K562 (cell line): Measurements from ENCODE around the gene INSIG1. TPM values are rescaled to one million over a fixed set of nuclear protein-coding genes. Genes with fewer than 3 reads are reported as not detected.

Experiments used
- ILK ChIP-seq: fragments of 450-650 bp; IDR thresholded peaks from 2 replicates; pipeline ENCODE4 v1.6.1; 2016; ENCODE audit warnings: missing genetic modification characterization, low read depth, mild to moderate bottlenecking, missing compliant biosample characterization, moderate library complexity, borderline replicate concordance
- NFYB ChIP-seq: IDR thresholded peaks from 2 replicates; pipeline ENCODE4 v1.6.1; 2011; ENCODE audit warnings: mild to moderate bottlenecking, moderate library complexity; ENCODE audit not compliant: insufficient read length; ENCODE audit errors: extremely low read depth
- RBM25 ChIP-seq: fragments of 200-400 bp; formaldehyde crosslinking; IDR thresholded peaks from 2 replicates; pipeline ENCODE4 v1.6.1; 2018; ENCODE audit warnings: low read length, low read depth, moderate library complexity; ENCODE audit not compliant: severe bottlenecking
- RFX7 ChIP-seq: fragments of 250-450 bp; sonication (Bioruptor Pico); IDR thresholded peaks from 2 replicates; pipeline ENCODE4 v1.5.1; 2021; ENCODE audit warnings: mild to moderate bottlenecking
- SMARCA5 ChIP-seq: fragments of 450-650 bp; IDR thresholded peaks from 2 replicates; pipeline ENCODE4 v1.6.1; 2016
- TCF7 ChIP-seq: sonication (generic); IDR thresholded peaks from 2 replicates; pipeline ENCODE4 v1.6.1; 2016; ENCODE audit warnings: antibody characterized with exemption, borderline replicate concordance
- THRA ChIP-seq: fragments of 450-650 bp; IDR thresholded peaks from 2 replicates; pipeline ENCODE4 v1.6.1; 2017; ENCODE audit warnings: mild to moderate bottlenecking, moderate library complexity
- ZBTB7A ChIP-seq: IDR thresholded peaks from 2 replicates; pipeline ENCODE4 v1.6.1; 2011; ENCODE audit warnings: low read depth, mild to moderate bottlenecking, low read length, moderate library complexity, borderline replicate concordance; ENCODE audit not compliant: control insufficient read depth
- ZNF274 ChIP-seq: IDR thresholded peaks from 2 replicates; pipeline ENCODE4 v1.6.1; 2011; ENCODE audit warnings: low read depth, mild to moderate bottlenecking, low read length, moderate library complexity, borderline replicate concordance
- polyA plus RNA-seq, 8 experiments: library from polyadenylated mRNA; depleted of rRNA in 4 of 8; stranded (reverse) in 5 of 8; unstranded in 3 of 8; fragments of >200 nt; fragmentation: Nextera tagmentation in 2 of 8; fragmentation: Illumina TruSeq in 1 of 8; extraction: Ambion mirVana in 2 of 8; extraction: Trizol in 1 of 8; gene quantifications; 2 replicates each; pipeline versions ENCODE4 v1.2.1 to v1.2.3, GENCODE V29; 2011 to 2014; ENCODE audit warnings: inconsistent platforms in 1 of 8, missing spikeins in 1 of 8
- total RNA-seq, 7 experiments: library from RNA; depleted of rRNA in 6 of 7; stranded (reverse); fragments of >200 nt in 6 of 7; fragmentation: Illumina TruSeq in 2 of 7; extraction: Trizol in 2 of 7; gene quantifications; 2 replicates each; pipeline versions ENCODE4 v1.2.1 to v1.2.3, GENCODE V29; 2011 to 2021; ENCODE audit warnings: low replicate concordance in 1 of 7
- TF ChIP-seq, protein P1 (sequence below): fragments of 450-650 bp; IDR thresholded peaks from 2 replicates; pipeline ENCODE4 v1.6.1; 2016; ENCODE audit warnings: low read depth
- TF ChIP-seq, protein P2 (sequence below): IDR thresholded peaks from 3 replicates; pipeline ENCODE4 v1.6.1; 2011; ENCODE audit warnings: borderline replicate concordance, mild to moderate bottlenecking; ENCODE audit not compliant: insufficient read length, insufficient read depth
- TF ChIP-seq, protein P3 (sequence below): fragments of 250-450 bp; sonication (Bioruptor Pico); IDR thresholded peaks from 2 replicates; pipeline ENCODE4 v1.8.0; 2022; ENCODE audit warnings: inconsistent platforms

The INSIG1 gene
- total and polyA plus RNA-seq, 9 of the 15 experiments (the other 6 are each of a cell fraction or from before 2014, with no cell fraction given) = 57.1 to 787 (median 238) TPM

DNA sequence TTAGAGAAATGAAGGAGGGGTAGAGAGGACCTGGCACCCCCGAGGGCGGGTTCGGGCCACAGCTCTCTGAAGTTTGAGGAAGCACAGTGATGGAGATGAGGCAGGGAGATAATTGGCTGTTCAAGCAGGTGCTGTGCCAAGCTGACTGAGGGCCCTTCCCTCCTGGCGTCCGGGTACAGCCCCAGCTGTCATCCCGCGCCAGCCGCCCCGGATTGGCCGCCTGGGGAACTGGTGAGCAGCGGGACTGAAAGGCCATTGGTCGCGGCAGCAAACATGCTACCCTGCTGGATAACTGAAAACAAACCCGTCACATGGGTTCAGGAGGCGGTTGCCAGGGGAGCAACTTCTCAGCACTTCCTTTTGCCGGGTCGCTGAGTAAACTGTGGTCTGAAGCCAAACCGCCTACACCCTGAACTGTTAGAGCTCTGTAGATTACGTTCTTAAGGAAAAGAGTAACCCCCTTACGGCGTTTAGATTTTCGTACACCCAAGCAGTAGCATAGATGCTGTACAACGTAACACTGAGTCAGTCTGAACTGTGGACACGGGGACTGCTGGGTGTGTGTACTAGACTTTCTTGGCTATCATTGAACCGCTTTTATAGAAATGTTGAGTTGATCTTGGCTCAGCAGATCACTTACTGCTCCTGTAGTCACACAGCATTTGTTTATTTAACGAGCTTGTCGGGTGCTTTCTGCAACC, 1.3 kb downstream of the INSIG1 start (continued):
- peak; percentile 95 for TF ChIP-seq NFYB
- TF ChIP-seq TCF7 = no peak
- no peak for TF ChIP-seq SMARCA5
- no peak for TF ChIP-seq ILK (tag)
- TF ChIP-seq, protein P1, sequence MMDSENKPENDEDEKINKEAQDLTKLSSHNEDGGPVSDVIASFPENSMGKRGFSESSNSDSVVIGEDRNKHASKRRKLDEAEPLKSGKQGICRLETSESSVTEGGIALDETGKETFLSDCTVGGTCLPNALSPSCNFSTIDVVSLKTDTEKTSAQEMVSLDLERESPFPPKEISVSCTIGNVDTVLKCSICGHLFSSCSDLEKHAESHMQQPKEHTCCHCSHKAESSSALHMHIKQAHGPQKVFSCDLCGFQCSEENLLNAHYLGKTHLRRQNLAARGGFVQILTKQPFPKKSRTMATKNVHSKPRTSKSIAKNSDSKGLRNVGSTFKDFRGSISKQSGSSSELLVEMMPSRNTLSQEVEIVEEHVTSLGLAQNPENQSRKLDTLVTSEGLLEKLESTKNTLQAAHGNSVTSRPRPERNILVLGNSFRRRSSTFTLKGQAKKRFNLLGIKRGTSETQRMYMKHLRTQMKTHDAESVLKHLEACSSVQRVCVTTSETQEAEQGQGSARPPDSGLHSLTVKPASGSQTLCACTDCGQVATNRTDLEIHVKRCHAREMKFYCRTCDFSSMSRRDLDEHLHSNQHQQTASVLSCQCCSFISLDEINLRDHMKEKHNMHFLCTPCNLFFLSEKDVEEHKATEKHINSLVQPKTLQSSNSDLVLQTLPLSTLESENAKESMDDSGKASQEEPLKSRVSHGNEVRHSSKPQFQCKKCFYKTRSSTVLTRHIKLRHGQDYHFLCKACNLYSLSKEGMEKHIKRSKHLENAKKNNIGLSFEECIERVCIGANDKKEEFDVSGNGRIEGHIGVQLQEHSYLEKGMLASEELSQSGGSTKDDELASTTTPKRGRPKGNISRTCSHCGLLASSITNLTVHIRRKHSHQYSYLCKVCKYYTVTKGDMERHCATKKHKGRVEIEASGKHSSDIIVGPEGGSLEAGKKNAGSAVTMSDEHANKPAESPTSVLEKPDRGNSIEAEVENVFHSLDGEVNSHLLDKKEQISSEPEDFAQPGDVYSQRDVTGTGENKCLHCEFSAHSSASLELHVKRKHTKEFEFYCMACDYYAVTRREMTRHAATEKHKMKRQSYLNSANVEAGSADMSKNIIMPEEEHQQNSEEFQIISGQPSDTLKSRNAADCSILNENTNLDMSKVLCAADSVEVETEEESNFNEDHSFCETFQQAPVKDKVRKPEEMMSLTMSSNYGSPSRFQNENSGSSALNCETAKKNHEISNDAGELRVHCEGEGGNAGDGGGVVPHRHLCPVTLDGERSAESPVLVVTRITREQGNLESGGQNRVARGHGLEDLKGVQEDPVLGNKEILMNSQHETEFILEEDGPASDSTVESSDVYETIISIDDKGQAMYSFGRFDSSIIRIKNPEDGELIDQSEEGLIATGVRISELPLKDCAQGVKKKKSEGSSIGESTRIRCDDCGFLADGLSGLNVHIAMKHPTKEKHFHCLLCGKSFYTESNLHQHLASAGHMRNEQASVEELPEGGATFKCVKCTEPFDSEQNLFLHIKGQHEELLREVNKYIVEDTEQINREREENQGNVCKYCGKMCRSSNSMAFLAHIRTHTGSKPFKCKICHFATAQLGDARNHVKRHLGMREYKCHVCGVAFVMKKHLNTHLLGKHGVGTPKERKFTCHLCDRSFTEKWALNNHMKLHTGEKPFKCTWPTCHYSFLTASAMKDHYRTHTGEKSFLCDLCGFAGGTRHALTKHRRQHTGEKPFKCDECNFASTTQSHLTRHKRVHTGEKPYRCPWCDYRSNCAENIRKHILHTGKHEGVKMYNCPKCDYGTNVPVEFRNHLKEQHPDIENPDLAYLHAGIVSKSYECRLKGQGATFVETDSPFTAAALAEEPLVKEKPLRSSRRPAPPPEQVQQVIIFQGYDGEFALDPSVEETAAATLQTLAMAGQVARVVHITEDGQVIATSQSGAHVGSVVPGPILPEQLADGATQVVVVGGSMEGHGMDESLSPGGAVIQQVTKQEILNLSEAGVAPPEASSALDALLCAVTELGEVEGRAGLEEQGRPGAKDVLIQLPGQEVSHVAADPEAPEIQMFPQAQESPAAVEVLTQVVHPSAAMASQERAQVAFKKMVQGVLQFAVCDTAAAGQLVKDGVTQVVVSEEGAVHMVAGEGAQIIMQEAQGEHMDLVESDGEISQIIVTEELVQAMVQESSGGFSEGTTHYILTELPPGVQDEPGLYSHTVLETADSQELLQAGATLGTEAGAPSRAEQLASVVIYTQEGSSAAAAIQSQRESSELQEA = no peak
- TF ChIP-seq, protein P2, sequence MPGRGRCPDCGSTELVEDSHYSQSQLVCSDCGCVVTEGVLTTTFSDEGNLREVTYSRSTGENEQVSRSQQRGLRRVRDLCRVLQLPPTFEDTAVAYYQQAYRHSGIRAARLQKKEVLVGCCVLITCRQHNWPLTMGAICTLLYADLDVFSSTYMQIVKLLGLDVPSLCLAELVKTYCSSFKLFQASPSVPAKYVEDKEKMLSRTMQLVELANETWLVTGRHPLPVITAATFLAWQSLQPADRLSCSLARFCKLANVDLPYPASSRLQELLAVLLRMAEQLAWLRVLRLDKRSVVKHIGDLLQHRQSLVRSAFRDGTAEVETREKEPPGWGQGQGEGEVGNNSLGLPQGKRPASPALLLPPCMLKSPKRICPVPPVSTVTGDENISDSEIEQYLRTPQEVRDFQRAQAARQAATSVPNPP = no peak
- TF ChIP-seq ZNF274 = no peak
- TF ChIP-seq RFX7 (CRISPR knock-in tag) = no peak
- no peak for TF ChIP-seq ZBTB7A
- TF ChIP-seq, protein P3, sequence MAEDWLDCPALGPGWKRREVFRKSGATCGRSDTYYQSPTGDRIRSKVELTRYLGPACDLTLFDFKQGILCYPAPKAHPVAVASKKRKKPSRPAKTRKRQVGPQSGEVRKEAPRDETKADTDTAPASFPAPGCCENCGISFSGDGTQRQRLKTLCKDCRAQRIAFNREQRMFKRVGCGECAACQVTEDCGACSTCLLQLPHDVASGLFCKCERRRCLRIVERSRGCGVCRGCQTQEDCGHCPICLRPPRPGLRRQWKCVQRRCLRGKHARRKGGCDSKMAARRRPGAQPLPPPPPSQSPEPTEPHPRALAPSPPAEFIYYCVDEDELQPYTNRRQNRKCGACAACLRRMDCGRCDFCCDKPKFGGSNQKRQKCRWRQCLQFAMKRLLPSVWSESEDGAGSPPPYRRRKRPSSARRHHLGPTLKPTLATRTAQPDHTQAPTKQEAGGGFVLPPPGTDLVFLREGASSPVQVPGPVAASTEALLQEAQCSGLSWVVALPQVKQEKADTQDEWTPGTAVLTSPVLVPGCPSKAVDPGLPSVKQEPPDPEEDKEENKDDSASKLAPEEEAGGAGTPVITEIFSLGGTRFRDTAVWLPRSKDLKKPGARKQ (CRISPR knock-in tag) = no peak
- TF ChIP-seq RBM25 = peak; percentile 57
- TF ChIP-seq THRA = no peak
